GM19438 (cell line): ENCODE data around the gene ERMP1.
"Not testable (repeated sequence)": the region's sequence is repeated elsewhere in the genome, so short reads cannot be mapped to it uniquely, and the experiment has no call there.

Experiments used
- ATAC-seq: cut with Tn5 transposase; IDR thresholded peaks from one replicate; pipeline ENCODE4 v1.9.1; 2021; ENCODE audit warnings: low read depth; ENCODE audit not compliant: unreplicated experiment

The ERMP1 gene

DNA sequence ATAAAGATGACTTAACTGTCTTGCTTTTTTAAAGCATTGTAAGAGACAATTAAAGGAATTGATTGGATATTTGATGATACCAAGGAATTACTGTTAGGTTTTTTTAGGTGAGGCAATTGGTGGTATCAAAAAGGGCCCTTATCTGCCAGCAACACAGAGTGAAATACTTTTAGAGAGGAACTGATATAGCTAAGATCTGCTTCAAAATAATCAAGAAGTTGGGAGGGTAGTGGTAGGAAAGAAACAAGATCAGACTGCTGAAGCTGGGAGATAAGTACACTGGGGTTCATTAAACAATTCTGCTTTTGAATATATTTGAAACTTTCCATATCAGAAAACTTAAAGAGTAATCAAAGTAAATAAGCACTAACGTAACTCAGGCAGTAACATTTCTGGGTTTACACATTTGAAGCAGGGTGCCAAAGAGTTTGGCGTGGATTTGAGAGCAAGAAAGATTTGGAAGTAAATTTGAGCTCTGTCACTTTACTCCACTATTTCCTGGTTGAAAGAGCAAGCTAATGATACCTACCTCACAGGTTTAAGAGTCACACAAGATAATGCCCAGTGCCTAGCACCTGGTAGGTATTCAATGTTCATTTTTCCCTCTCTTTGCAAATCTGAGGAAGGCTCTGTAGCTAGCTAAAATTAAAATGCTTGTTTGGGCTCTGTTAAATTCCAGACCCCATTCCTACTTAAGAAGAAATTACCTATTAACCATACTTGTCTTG, 6.9 kb downstream of the ERMP1 start:
- no peak for ATAC-seq

DNA sequence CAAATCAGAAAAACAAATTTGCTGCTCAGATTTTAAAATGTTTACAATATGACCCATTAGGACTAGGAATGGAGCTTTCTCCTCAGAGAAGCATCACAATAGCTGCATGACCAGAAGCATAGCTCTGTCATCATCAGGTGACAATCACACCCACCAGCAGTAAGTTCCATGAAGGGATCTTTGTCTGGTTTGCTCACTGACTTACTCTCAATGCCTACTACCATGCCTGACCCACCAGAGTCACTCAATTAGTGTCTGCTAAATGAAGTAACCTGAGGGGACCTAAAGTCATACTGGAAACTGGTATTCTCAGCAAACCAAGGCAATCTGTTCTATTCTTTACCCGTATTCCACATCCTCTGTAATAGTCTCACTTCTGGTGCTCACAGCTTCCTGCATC, 7.7 kb downstream of the ERMP1 start:
- ATAC-seq: no peak

DNA sequence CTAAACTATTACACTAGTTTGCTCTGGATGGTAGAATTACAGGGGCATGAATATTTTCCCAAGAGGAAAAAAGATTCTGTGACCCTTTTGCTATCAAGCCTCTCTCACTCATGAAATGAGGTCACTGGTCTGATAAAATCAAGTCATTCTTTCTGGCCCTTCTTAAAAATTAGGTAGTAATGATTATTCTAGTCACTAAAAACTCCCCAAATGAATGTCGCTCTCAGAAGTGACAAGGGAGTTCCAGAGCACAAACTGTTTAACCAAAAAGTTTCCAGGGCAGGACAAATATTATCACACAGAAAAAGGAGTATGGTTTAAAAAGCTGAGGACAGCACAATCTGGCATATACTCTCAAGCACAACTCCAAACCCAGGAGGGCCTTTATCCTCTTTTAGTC, 12.5 kb downstream of the ERMP1 start:
- ATAC-seq: no peak

DNA sequence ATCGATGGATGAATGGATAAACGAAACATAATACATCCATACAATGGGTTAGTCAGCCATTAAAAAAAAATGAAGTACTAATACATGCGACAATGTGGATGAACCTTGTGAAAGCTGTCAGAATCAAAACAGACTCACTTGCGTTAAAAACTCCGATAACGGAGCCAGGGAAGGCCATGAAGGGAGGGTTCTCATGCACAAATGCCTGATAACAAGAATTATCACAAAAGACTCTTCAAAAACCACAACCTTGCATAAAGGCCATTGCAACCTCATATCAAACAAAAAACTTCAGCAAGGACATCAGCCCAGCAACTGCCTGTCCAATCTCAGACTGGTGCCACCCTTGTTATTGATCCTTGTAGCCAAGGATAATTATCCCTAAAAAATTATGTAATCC, 13.7 kb downstream of the ERMP1 start:
- ATAC-seq: no peak

DNA sequence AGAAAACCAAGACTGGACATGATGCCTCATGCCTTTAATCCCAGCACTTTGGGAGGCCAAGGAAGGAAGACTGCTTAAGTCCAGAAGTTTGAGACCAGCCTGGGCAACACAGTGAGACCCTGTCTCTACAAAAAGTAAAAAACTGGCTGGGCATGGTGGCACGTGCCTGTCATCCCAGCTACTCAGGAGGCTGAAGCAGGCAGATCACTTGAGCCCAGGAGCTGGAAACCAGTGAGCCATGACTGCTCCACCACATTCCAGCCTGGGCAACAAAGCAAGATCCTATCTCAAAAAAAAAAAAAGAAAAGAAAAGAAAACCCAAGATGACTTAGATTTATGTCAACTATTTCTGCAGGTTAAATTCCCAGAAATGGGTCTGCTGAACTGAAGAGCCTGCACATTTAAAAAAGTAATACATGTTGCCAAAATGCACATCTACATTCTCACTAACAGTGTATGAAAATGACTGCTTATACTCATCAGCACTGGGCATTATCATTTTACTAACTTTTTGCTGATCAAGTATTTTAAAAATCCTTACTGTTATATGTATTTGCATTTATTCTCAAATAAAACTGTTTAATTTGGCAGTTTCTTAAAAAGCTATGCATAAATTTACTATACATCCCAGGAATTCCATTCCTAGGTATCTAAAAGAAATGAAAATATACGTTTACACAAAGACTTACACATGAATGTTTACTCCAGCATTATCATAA, 14.3 kb downstream of the ERMP1 start:
- no peak for ATAC-seq

DNA sequence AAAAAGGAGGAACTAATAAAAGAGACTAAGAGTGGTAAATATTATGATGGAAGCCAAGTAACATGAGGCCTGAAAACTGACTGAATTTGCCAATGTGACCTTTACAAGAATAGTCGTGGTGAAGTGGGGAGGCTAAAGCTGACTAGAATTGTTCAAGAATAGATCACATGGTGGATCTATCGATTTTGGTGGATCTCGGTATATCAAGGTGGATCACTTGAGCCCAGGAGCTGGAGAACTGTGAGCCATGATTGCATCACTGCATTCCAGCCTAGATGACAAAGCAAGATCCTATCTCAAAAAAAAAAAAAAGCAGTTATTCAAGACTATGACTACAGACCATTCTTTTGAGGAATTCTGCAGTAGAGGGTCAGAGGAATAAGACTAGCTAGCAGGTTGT, 15.1 kb downstream of the ERMP1 start:
- no peak for ATAC-seq

DNA sequence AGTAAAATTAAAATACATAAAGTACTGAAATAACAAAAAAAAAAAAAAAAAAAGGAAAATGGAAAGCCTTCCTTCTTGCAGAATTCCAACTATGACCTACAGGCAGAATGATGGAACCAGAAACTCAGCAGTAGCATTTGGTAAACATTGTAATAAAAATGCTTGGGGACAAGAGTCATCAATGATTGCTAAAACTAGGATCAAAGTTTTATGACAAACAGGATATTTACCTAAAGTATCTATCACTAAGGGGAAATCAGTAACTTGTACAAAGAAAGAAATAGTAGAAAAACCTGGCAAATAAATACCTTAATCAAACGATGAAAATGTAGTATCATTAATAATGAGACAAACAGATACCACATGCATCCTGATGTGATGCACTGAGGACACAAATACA, 17.5 kb downstream of the ERMP1 start:
- ATAC-seq: no peak

DNA sequence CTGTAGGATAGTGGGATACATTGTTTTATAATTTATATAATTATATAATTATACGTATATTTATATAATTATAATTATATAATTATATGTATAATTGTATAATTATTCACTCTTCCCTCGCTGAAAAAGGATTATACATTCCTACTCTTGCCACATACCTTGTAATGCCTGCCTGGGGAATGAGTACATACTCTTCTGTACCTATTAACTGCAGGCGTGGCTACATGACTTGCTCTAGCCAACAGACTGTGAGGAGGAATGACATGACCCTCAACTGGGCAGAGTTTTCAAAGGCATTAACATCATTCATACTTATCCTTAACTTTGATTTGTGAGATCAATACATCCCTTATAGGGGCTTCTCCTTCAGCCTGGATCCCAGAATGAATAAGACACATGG, 19.1 kb downstream of the ERMP1 start:
- ATAC-seq: no peak

DNA sequence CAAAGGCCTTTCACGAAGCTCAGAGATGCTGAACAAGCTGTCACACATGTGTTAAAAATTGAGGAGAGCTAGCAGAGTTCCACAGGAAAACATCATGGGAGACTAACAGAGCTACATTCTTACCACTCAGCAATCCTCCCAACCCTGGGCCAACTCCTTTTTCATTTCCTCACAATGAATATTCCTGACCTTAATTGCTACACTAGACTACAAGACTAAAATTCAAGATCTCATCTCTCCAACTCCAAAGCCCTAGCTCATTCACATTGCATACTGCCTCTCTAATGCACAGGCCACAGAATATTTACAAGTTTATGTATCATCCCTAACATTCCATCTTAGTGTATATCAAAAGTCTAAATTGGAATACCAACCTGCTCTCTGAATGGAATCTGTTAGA, 21.2 kb downstream of the ERMP1 start:
- ATAC-seq: no peak

DNA sequence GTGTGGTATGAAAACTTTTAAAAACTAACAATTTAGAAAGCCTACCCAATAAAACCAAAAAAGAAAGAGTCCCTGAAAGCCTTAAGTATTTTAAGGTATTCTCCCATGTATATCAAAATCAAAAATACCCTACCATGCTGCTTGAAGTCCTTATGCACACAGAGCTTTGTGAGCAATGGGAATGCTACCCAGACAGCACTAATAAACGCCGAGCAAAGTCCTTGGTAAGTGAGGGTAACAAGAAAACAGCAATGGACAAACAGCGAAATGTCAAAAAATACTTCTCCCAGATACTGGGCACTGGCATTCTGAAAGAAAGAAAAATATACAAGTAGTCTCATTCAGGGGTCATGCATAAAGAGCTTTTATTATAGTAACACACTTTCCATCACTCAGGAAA, 27.4 kb downstream of the ERMP1 start:
- ATAC-seq: no peak

DNA sequence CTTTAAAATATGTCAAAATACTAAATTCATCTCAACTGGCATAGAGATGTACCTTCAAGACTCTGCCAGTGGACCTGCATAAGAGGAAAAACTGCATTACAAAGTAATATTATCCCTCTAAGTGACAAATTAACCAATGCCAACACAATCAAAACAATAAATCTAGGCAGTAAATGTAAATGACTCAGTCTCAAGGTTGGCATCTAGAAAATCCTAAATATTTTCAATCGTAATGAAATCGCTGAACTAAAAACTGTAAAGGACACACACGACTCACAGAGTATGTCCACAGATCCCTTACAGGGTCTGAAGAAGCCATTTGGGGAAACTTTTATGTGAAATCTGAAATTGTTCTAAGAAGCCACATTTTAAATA, 31.2 kb downstream of the ERMP1 start:
- ATAC-seq: no peak

DNA sequence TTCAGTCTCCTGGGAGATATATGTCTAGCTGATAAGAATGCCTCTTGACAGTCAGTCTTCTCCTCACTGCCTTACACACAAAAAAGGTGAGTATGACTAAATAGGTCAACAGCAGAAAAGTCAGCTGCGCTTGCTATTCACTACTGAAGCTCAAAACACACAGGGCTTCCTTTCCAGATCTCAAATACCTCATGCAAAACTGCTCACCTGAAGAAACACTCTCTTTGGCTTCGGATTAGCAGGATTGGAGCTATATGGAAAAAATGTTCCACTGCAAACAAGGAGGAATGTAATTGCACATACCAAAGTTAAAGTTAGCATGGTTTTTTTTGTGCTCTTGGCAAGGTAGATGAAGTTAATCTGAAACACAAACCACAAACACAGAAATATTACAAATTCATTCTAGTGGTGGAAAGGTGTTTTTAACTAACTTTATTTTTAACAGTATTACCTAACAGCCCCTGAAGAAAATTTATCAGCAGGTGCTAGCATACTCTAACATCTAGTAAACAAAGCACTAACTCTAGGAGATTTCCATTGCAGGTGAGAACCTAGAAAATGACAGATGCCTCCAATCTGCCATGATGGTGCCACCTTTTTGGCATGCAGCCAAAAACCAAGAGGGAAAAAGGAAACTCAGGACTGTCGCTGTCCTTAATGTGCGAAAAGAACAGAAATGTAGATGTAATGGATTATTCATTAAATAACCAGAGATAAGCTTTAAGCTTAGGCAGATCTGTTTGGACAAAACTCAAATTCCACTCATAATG, 31.8 kb downstream of the ERMP1 start:
- no peak for ATAC-seq

DNA sequence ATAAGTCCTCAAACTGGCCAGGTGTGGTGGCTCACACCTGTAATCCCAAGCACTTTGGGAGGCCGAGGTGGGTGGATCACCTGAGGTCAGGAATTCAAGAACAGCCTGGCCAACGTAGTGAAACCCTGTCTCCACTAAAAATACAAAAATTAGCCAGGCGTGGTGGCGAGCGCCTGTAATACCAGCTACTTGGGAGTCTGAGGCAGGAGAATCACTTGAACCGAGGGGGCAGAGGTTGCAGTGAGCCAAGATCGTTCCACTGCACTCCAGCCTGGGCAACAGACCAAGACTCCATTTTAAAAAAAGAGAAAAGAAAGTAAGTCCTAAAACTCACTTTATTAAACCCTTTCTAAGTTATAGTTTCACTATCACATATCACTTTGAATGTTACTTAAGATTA, 32.5 kb downstream of the ERMP1 start:
- not testable (repeated sequence) for ATAC-seq

DNA sequence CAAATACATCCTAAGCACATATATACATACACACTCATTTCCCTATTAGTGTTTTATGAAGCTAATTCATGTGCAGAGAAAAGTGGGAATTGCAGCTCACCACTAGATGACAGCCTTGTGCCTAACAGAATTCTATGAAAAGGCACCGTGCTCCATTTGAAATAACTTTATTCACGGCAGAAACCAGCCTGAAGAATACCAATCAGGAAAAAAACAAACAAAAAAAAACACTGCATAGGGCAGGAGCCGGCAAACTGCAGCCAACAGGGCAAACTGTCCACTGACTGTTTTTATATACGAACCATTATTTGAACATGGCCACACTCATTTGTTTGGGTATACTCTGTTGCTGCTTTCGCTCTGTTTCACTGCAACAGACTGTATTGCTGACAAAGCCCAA, 33.6 kb downstream of the ERMP1 start:
- no peak for ATAC-seq

DNA sequence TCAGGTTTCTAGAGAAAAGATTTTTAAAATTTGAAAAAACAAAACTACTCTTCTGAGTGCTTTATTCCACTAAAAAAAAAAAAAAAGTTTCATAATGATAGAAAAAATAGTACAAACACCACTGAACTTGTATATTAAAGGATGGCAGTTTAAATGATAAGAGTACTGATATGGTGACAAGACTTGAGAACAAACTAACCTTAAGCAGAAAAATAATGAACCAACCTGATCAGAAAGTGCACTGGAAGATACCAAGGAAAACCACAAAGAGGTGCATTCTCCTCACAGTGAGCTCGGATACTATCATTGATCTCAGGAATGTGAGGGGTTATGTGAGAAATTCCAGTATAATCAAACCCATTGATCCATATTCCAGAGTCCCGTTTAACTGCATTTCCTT, 34.3 kb downstream of the ERMP1 start:
- ATAC-seq: no peak

DNA sequence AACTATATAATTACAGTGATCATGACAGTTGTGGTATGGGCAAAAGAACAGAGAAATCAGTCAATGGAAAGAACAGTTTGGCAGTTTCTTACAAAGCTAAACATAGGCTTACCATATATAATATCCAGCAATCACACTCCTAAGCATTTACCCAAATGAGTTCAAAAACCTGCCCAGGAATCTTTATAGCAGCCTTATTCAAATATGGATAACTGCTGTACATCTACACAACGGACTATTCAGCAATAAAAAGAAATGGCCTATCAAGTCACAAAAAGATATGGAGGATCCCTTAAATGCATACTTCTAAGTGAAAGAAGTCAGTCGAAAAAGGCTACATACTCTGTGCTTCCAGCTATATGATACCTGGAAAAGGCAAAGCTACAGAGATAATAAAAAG, 36.6 kb downstream of the ERMP1 start:
- ATAC-seq: no peak

DNA sequence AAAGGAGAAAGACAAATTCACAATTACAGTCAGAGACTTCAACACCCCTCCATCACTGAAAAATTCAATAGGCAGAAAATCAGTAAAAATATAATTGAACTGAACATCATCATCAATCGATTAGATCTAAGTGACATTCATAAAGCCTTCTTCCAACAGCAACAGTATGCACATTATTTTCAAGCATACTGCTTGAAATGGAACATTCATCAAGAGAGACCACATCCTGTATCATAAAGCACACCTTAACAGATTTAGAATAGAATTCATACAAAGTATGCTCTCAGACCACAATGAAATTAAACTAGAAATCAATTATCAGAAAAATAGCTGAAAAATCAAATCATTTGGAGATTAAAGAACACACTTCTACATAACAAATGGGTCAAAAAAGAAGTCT, 39.1 kb downstream of the ERMP1 start:
- ATAC-seq: no peak

DNA sequence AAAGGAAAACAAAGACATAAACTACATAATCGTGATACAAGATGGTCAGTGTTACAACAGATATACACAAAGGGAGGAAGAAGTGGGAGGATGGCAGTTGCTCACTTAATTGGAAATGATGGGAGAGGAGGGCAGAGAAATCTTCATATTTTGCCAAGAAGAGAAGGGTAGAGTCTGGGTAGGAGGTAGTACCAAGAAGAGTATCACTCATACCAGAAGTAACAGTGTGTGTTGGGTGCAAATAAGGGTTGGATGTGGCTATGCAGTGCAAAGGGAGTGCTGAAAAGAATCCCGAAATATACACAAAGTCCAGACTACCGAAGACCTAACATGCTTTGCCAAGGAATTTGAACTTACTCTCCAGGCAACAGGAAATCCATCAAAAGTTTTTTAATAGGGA, 41.0 kb downstream of the ERMP1 start:
- ATAC-seq: no peak

DNA sequence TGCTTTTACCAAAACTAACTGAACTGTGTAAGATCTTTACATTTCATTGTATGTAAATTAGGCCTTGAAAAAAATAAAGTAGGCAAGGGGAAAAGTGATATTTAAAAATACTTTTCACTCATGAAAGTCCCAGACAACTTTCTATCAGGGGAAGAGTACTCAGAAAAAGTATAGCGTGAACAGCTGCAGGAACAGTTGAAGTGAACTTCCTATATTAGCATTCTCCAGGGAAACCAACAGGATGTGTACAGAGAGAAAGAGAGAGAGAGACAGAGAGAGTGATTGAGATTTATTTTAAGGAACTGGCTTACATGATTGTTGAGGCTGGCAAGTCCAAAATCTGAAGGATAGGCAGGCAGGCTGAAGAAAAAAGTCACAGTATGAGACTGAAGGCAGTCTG, 42.0 kb downstream of the ERMP1 start:
- ATAC-seq: no peak

DNA sequence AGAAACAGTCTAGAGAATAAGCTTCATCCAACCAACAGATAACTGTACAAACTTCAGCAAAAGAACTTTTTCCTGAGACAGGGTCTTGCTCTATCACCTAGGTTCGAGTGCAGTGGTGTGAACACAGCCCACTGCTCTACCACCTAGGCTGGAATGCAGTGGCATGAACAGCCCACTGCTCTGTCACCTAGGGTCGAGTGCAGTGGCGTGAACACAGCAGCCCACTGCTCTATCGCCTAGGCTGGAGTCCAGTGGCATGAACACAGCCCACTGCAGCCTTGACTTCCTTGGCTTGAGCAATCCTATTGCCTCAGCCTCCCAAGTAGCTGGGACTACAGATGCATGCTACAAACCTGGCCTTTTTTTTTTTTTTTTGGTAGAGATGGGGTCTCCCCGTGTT, 43.4 kb downstream of the ERMP1 start:
- ATAC-seq: no peak

DNA sequence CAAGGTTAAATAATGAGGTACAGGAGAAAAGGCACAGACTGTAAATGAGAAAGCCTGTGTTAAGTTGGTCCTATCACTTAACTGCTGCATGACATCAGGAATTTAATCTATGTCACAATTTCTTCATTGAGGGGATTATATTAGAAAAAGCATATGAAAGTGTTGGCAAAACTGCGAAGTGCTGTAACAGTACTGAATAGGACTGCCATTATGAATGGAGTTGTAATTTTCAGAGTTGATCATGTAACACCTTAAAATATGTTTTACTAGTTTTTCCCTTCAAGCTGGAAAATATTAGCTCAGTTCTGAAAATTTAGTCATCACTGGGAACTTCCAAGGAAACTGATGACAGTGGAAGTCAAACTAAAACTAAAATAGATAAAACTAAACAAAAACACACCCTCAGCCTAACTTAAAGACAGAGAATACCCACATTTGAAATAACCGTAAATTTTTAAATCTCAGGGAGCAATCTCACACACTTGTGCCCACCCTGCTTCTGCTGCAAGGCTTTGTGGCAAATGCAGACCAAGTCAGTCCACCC, 45.1 kb downstream of the ERMP1 start:
- no peak for ATAC-seq

DNA sequence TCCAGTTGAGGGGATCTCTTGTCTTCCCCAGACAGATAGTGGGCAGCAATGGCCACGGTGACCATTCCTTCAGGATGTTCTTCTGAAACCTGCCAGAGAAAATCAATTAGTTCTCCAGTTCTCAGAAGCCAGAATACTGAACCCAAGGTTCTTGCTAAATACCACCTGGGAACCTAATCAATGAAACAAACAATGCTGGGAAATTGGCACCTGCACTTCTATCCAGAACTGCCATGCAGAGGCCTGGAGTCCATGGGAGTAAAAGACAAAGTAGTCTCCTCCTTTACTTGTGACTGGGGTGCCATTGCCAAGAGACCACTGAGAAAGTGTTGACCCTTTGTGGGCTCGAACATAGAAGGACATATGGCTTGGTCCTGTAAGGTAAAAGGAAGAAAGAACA, 45.7 kb downstream of the ERMP1 start:
- ATAC-seq: no peak
